Cardiac fibroblast (primary cell): Measurements from ENCODE around the gene TRHDE.
"Not testable (repeated sequence)": the region's sequence is repeated elsewhere in the genome, so short reads cannot be mapped to it uniquely, and the experiment has no call there.

Experiments
- DNase-seq, 2 donors: peaks; one replicate each; pipeline versions ENCODE4 v3.0.0 to v3.0.0-alpha.2; 2010; ENCODE audit warnings: low read depth in 2 of 2
- H3K4me3 ChIP-seq, 2 donors: replicated peaks in 1 of 2; 1 replicate in 1 of 2; 2 replicates in 1 of 2; pipeline ENCODE4 v1.5.1; 2011; ENCODE audit warnings: low read depth in 2 of 2, low read length in 2 of 2, mild to moderate bottlenecking in 2 of 2, moderate library complexity in 1 of 2
- TF ChIP-seq, protein P1 (sequence below): IDR thresholded peaks from one replicate; pipeline ENCODE4 v1.5.1; 2011; ENCODE audit warnings: low read depth, mild to moderate bottlenecking, low read length, inconsistent platforms

TRHDE gene

DNA sequence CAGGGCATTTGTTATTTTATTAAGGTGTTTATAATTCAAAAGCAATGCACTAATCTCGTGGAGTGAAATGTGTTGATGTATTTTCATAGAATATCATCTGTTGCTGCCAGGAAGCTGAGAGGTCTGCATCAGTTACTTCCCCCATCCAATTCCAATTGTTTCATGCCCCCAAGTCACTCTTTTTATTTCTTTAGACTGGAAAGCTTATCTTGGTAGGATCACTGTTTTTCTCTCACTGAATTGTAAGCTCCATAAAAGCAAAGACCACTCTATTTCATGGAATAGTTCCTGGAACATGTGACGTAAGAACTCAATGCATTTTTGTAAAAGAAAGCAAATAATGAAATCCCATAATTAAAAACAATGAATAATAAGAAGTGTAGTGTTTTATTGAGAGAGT lies 420.2 kb downstream of the TRHDE start:
- TF ChIP-seq, protein P1, sequence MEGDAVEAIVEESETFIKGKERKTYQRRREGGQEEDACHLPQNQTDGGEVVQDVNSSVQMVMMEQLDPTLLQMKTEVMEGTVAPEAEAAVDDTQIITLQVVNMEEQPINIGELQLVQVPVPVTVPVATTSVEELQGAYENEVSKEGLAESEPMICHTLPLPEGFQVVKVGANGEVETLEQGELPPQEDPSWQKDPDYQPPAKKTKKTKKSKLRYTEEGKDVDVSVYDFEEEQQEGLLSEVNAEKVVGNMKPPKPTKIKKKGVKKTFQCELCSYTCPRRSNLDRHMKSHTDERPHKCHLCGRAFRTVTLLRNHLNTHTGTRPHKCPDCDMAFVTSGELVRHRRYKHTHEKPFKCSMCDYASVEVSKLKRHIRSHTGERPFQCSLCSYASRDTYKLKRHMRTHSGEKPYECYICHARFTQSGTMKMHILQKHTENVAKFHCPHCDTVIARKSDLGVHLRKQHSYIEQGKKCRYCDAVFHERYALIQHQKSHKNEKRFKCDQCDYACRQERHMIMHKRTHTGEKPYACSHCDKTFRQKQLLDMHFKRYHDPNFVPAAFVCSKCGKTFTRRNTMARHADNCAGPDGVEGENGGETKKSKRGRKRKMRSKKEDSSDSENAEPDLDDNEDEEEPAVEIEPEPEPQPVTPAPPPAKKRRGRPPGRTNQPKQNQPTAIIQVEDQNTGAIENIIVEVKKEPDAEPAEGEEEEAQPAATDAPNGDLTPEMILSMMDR, result no peak

DNA sequence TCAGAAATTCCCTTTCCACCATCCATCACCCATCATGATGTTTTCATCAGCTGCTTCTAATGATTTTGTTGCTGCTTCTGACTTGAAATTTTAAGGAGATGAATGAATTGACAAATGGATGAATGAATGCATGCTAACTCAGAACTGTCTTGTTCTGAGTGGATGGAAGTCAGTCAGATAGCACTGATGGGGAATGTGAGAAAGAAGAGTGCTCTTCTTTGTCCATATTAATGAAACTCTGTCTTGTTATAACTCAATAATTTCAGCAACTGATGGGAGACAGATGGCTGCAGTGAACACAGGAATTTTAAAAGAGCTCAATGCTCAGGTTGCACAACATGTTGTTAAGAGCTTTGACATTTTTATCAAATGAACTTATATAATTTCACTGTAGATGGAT lies 422.0 kb downstream of the TRHDE start:
- TF ChIP-seq, protein P1, result no peak
- no peak for DNase-seq
- H3K4me3 ChIP-seq, result no peak overlapping the region

More for the DNA sequence above, 420.2 kb downstream of the TRHDE start:
- H3K4me3 ChIP-seq, result no peak overlapping the region
- no peak for DNase-seq

DNA sequence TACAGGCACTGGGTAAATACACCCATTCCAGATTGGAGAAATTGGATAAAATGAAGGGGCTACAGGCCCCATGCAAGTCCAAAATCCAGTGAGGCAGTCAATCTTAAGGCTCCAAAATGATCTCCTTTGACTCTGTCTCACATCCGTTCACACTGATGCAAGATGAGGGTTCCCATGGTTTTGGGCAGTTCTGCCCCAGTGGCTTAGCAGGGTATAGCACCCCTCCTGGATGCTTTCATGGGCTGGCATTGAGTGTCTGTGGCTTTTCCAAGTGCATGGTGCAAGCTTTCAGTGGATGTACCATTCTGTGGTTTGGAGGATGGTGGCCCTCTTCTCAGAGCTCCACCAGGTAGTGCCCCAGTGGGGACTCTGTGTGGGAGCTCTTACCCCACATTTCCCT lies 427.2 kb downstream of the TRHDE start:
- DNase-seq, result no peak
- TF ChIP-seq, protein P1, result no peak

DNA sequence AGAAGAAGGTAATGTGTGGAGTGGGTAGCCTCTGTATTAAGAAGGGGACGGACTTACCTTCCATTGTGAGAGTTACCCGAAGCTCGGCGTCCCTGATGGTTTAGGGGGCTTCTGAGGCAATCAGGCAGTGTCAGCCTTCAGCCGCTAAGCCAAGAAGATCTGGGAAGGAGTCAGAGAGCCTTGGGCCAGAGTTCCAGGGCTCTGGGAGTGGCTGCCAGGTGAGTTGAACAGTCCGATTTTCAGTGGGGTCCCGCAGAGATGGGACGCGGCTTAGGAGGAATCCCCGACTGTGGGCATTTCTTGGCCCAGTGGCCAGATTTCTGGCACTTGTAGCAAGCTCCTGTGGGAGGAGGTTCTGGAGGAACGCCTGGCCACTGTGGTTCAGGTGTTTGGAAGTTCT lies 439.9 kb downstream of the TRHDE start:
- not testable (repeated sequence) for DNase-seq, H3K4me3 ChIP-seq

More for the DNA sequence above, 427.2 kb downstream of the TRHDE start:
- H3K4me3 ChIP-seq, result no peak overlapping the region

DNA sequence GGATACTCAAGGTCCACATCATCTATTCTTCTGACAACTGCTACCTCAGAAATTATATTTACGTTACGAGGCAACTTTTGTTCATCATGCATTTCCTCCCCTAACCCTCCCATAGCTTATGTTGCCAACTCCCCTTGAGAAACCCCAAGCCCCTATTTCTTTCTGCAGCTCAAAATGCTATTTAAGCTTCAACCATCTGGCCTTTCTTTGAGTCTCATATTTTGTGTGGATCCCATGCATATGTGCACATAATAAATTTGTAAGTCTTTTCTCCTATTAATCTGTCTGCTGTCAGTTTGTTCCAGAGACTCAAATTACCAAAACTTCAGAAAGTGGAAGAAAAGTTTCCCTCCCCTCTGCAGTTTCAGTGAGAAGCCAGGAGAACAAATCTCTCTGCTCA lies 444.1 kb downstream of the TRHDE start:
- no peak overlapping the region for H3K4me3 ChIP-seq
- TF ChIP-seq, protein P1, result no peak
- DNase-seq, result no peak

DNA sequence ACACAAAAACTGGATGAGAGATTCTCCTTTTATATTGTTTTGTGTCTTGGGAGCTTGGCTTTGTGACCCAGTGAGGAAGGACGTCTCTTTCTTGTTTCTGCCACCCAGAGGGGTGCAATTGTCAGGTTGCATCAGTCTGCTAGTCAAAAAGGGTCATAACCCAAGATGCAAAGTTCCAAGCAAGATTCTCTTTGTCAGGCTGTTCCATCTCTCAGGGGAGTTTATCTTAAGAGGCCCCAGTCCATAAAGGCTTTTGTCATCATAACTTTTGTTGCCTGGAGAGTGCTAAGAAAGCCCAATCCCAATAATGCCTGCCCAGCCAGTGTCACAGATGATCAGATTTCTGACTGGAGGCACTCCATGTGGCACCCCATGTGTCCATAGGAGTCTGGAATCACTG lies 444.9 kb downstream of the TRHDE start:
- TF ChIP-seq, protein P1, result no peak
- no peak for DNase-seq
- no peak overlapping the region for H3K4me3 ChIP-seq
